ENCODE data around the gene CD300LB. TPM values are rescaled to one million over a fixed set of nuclear protein-coding genes. Genes with fewer than 3 reads are reported as not detected.
A peak's percentile ranks its signal among the peaks of the same experiment; 100 is the strongest.

Gene CD300LB
- polyA plus RNA-seq, 3 donors = 88.0 to 102 (median 92.9) TPM

DNA sequence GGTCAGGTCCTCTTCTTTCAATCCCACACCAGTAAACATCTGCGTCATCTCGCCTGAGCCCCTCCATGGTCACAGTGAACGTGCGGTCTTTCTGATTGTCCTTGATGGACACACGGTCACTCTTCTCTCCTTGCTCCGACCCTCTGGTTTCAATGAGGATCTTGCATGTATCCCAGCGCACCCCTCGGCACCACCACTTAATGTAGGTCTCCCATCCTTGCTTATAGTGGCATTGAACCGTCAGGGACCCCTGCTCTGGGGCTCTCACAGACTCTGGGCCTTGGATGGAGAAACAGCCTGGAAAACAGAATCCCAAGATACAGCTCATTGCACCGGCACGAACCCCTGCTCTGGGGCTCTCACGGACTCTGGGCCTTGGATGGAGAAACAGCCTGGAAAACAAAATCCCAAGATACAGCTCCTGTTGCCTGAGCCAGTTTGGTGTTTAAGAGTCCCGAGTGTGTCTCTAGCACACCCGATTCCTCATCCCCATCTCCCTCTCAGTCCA is 5.4 kb downstream of the CD300LB start:
- peaks cover 45 to 60% of the 10 kb centered on the region in 2 donors for H3K36me3 ChIP-seq (replicated peaks in 1 of 2; ENCODE audit: control insufficient read depth in 1 of 2, insufficient read depth in 2 of 2, low read length in 2 of 2)
- H3K9me3 ChIP-seq (replicated peaks in 1 of 2; ENCODE audit: control insufficient read depth in 1 of 2, insufficient read depth in 1 of 2, low read length in 2 of 2) = peaks cover 8 to 16% of the 10 kb centered on the region in 2 donors
- DNase-seq = no peak
- WGBS (ENCODE audit: insufficient coverage) = over 99% methylated on average over 14 of the region's 14 CpGs
- no peak for TF ChIP-seq CTCF (IDR thresholded peaks at IDR 0.05)
- peak overlapping the region in 1 of 3 experiments; percentile 62 for H3K4me3 ChIP-seq (replicated peaks in 1 of 3; ENCODE audit: low read depth in 2 of 3, low read length in 3 of 3)
- peak overlapping the region; percentile 84 for H3K4me2 ChIP-seq (replicated peaks; ENCODE audit: extremely low read depth, low read length, poor library complexity, severe bottlenecking)
- intact Hi-C loops (cut with micrococcal nuclease) = no loop called here
- H3K27ac ChIP-seq (ENCODE audit: low read depth in 1 of 2, low read length in 2 of 2) = peak overlapping the region; percentile 72 to 98
- no peaks in the 10 kb centered on the region for H4K20me1 ChIP-seq (ENCODE audit: insufficient read depth, low read length)
- Mint-ChIP-seq H3K27me3 (ENCODE audit: low read depth in 3 of 3) (no peaks in the 10 kb centered on the region), H3K9me3 (peaks cover 5 to 14% (median 11%) of the 10 kb centered on the region in 7 donors), H3K36me3 (peaks cover 69 to 83% of the 10 kb centered on the region in 2 donors), H3K4me1 (peaks cover 97% of the 10 kb centered on the region), H3K4me3 (peak overlapping the region; percentile 36 to 71), H3K27ac (peak overlapping the region; percentile 73 to 100 (median 99))
- H3K79me2 ChIP-seq (ENCODE audit: insufficient read depth, low read length) = peaks cover 94% of the 10 kb centered on the region
- no peak overlapping the region for H2AFZ ChIP-seq (ENCODE audit: insufficient read depth, low read depth, low read length, poor library complexity, severe bottlenecking)
- H3K9ac ChIP-seq (ENCODE audit: insufficient read depth, low read length, poor library complexity, severe bottlenecking) = no peak overlapping the region
- no peaks in the 10 kb centered on the region for H3K27me3 ChIP-seq (ENCODE audit: control insufficient read depth in 2 of 2, insufficient read depth in 2 of 2, low read length in 2 of 2)
- peaks cover 98 to 100% of the 10 kb centered on the region in 2 donors for H3K4me1 ChIP-seq (ENCODE audit: control insufficient read depth in 1 of 2, insufficient read depth in 2 of 2, low read length in 2 of 2)

DNA sequence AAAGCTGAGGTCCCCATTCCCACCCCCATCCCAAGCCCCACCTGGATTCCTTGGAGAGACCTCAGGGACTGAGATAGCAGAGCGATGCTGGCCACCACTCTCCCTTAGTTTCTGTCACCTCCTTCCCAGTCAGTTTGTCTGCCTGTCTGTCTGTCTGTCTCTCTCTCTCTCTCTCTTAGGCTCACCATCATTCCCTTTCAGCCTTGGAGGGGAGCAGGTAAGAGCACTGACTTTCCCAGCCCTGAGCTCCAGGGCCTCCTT is 5.9 kb downstream of the CD300LB start:
- TF ChIP-seq CTCF (IDR thresholded peaks at IDR 0.05) = no peak
- H3K4me1 Mint-ChIP-seq = peaks cover 97% of the 10 kb centered on the region
- Histone ChIP-seq H3K36me3 (replicated peaks in 1 of 2; ENCODE audit: control insufficient read depth in 1 of 2, insufficient read depth in 2 of 2, low read length in 2 of 2) (peaks cover 45 to 60% of the 10 kb centered on the region in 2 donors), H3K79me2 (ENCODE audit: insufficient read depth, low read length) (peaks cover 89% of the 10 kb centered on the region), H3K9ac (ENCODE audit: insufficient read depth, low read length, poor library complexity, severe bottlenecking) (peak overlapping the region; percentile 38), H3K27ac (ENCODE audit: low read depth in 1 of 2, low read length in 2 of 2) (peak overlapping the region; percentile 72 to 98), H3K4me3 (replicated peaks in 1 of 3; ENCODE audit: low read depth in 2 of 3, low read length in 3 of 3) (peak overlapping the region in 1 of 3 experiments; percentile 62), H3K4me1 (ENCODE audit: control insufficient read depth in 1 of 2, insufficient read depth in 2 of 2, low read length in 2 of 2) (peaks cover 98 to 100% of the 10 kb centered on the region in 2 donors), H4K20me1 (ENCODE audit: insufficient read depth, low read length) (no peaks in the 10 kb centered on the region), H3K4me2 (replicated peaks; ENCODE audit: extremely low read depth, low read length, poor library complexity, severe bottlenecking) (peak overlapping the region; percentile 71), H3K27me3 (ENCODE audit: control insufficient read depth in 2 of 2, insufficient read depth in 2 of 2, low read length in 2 of 2) (no peaks in the 10 kb centered on the region), H2AFZ (ENCODE audit: insufficient read depth, low read depth, low read length, poor library complexity, severe bottlenecking) (no peak overlapping the region), H3K9me3 (replicated peaks in 1 of 2; ENCODE audit: control insufficient read depth in 1 of 2, insufficient read depth in 1 of 2, low read length in 2 of 2) (peaks cover 8 to 16% of the 10 kb centered on the region in 2 donors)
- H3K27ac Mint-ChIP-seq = peak overlapping the region; percentile 27 to 100 (median 99)
- intact Hi-C loops (cut with micrococcal nuclease) = no loop called here
- H3K36me3 Mint-ChIP-seq = peaks cover 68 to 85% of the 10 kb centered on the region in 2 donors
- WGBS (ENCODE audit: insufficient coverage) = 100% methylated on average over 1 of the region's 1 CpG
- DNase-seq = no peak
- H3K27me3 Mint-ChIP-seq (ENCODE audit: low read depth in 3 of 3) = no peaks in the 10 kb centered on the region
- H3K4me3 Mint-ChIP-seq = peak overlapping the region; percentile 36 to 71
- H3K9me3 Mint-ChIP-seq = peaks cover 5 to 14% (median 11%) of the 10 kb centered on the region in 7 donors
